Kidney epithelial cell (primary cell): ENCODE measurements around the gene BTBD2. TPM values are rescaled to one million over a fixed set of nuclear protein-coding genes. Genes with fewer than 3 reads are reported as not detected.

Experiments used
- DNase-seq: peaks from one replicate; pipeline ENCODE4 v3.0.0-alpha.2; 2010; ENCODE audit warnings: low read depth
- H3K27me3 ChIP-seq: 2 replicates; pipeline ENCODE4 v1.6.0; 2011; ENCODE audit warnings: low read length; ENCODE audit not compliant: control insufficient read depth, insufficient read depth
- H3K36me3 ChIP-seq: 2 replicates; pipeline ENCODE4 v1.5.1; 2011; ENCODE audit warnings: low read length; ENCODE audit not compliant: control insufficient read depth, insufficient read depth
- H3K4me3 ChIP-seq: 2 replicates; pipeline ENCODE4 v1.5.1; 2011; ENCODE audit warnings: low read depth, mild to moderate bottlenecking, control low read depth, low read length
- total RNA-seq: library from RNA; depleted of rRNA; stranded (reverse); fragments of >200 nt; gene quantifications from 2 replicates; pipeline ENCODE4 v1.2.3, GENCODE V29; 2015
- TF ChIP-seq, protein P1 (sequence below): IDR thresholded peaks from 2 replicates; pipeline ENCODE4 v1.5.1; 2011; ENCODE audit warnings: mild to moderate bottlenecking, moderate library complexity, low read length, control low read depth, inconsistent platforms; ENCODE audit not compliant: insufficient read depth, poor library complexity, severe bottlenecking

The BTBD2 gene
- total RNA-seq, 1 donor from 2014 or later, result 51.3 TPM

- DNase-seq, result no peak
- TF ChIP-seq, protein P1, sequence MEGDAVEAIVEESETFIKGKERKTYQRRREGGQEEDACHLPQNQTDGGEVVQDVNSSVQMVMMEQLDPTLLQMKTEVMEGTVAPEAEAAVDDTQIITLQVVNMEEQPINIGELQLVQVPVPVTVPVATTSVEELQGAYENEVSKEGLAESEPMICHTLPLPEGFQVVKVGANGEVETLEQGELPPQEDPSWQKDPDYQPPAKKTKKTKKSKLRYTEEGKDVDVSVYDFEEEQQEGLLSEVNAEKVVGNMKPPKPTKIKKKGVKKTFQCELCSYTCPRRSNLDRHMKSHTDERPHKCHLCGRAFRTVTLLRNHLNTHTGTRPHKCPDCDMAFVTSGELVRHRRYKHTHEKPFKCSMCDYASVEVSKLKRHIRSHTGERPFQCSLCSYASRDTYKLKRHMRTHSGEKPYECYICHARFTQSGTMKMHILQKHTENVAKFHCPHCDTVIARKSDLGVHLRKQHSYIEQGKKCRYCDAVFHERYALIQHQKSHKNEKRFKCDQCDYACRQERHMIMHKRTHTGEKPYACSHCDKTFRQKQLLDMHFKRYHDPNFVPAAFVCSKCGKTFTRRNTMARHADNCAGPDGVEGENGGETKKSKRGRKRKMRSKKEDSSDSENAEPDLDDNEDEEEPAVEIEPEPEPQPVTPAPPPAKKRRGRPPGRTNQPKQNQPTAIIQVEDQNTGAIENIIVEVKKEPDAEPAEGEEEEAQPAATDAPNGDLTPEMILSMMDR, result no peak
- H3K36me3 ChIP-seq, result peaks cover 4% of the 10 kb centered on the region
These were observed 28.6 kb upstream of the BTBD2 start for GRCh38 chr19:2043961-2044708.

GRCh38 chr19:2043251-2043641 is 27.7 kb upstream of the BTBD2 start:
- TF ChIP-seq, protein P1, result no peak
- Histone ChIP-seq H3K36me3 (peaks cover 4% of the 10 kb centered on the region), H3K27me3 (no peaks in the 10 kb centered on the region), H3K4me3 (no peak overlapping the region)
- DNase-seq, result no peak

More at GRCh38 chr19:2043961-2044708, 28.6 kb upstream of the BTBD2 start:
- Histone ChIP-seq H3K4me3 (no peak overlapping the region), H3K27me3 (no peaks in the 10 kb centered on the region)

DNA sequence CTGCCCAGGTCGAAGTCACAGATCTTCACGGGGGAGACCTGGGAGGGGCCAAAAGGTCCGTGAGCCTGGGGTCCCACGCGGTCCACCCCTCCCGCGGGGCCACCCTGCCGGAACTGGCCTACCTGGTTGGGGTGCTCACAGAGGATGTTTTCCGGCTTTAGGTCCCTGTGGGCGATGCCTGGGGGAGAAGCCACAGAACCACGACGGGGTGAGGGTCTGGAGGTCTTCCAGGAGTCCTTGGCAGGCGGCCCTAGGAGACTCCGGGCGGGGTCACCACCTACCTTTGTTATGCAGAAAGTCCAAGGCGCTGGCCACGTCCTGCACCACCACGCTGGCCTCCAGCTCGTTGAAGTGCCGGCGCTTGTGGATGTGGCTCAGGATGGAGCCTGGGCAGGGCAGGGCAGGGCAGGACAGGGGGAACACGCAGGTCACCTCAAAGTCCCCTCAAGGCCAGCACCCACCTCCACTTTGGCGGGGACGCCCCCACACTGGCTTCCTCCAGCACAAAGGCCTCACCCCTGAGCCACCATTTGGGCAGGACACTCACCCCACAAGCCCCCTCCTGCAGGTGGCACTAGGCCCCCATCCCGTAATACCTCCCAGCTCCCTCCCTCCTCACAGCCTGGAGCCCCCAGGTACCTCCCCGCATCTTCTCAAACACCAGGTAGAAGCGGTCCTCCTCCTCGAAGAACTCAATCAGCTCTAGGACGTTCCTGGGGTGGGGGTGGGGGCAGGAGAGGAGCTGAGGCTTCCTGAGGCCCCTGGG is 27.2 kb upstream of the BTBD2 start:
- no peak for DNase-seq
- TF ChIP-seq, protein P1, result no peak
- Histone ChIP-seq H3K27me3 (no peaks in the 10 kb centered on the region), H3K36me3 (peaks cover 2% of the 10 kb centered on the region), H3K4me3 (no peak overlapping the region)

DNA sequence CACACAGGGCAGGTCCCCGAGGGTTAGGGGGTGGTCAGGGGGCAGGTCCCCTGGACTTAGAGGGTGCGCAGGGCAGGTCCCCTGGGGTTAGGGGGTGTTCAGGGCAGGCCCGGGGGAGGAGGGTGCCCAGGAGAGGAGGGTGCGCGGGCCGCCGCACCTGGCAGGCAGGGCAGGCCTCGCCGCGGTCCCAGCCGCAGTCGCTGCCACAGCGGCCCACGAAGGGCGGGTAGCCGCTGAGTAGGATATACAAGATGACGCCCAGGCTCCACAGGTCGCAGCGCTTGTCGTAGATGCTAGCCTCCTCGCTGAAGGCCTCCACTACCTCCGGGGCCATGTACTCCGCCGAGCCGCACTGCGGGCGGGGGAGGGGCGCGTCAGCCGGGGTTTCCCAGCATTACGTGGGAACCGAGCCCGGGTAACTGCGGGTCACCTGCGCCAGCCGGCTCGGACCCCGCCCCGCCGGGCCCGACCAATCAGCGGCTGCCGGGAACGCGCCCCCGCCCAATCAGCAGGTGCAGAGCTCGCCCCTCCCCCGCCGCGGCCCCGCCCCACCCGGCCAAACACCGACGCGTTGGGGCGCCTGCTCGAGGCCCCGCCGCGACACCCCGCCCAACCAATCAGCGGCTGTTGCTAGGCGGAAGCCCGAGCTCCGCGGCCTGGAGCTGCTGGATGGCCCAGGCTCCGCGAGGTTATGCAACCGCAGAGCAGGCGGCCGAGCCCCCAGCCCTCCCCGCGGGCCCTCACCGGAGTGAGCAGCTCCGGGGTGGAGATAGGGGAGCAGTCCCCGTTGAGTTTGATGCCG is 26.4 kb upstream of the BTBD2 start:
- H3K27me3 ChIP-seq, result no peaks in the 10 kb centered on the region
- DNase-seq, result peak; percentile 74
- H3K4me3 ChIP-seq, result peak overlapping the region; percentile 30
- H3K36me3 ChIP-seq, result peaks cover 2% of the 10 kb centered on the region
- TF ChIP-seq, protein P1, result no peak

DNA sequence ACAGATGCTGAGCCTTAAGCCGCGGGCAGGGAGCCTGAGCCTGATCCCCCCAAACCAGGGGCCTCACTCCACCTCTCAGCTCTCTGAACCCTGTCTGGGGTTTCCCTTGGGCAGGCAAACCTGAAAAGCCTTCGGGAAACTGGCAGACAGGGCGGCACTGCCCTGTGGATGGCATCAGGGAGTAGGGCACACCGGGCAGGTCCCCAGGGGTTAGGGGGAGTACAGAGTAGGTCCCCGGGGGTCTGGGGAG is 25.8 kb upstream of the BTBD2 start:
- H3K36me3 ChIP-seq, result peaks cover 1% of the 10 kb centered on the region
- no peaks in the 10 kb centered on the region for H3K27me3 ChIP-seq
- TF ChIP-seq, protein P1, result no peak
- peak overlapping the region; percentile 30 for H3K4me3 ChIP-seq
- no peak for DNase-seq
